Gastroesophageal sphincter (tissue), 4 donors: ENCODE data around the gene CCDC3. TPM values are rescaled to one million over a fixed set of nuclear protein-coding genes. Genes with fewer than 3 reads are reported as not detected.

Experiments used
- ATAC-seq: fragments of 150-250 bp; one replicate; pipeline ENCODE4 v1.9.1; 2016; ENCODE audit warnings: mild to moderate bottlenecking, moderate library complexity
- H3K27ac ChIP-seq, 4 donors: fragments of 200-600 bp; sonication (generic) in 3 of 4; 1 replicate in 3 of 4; 2 replicates in 1 of 4; pipeline ENCODE4 v1.5.1; 2016 to 2019
- H3K27me3 ChIP-seq: fragments of 200-600 bp; sonication (generic); one replicate; pipeline ENCODE4 v1.5.1; 2019
- H3K36me3 ChIP-seq, 2 donors: fragments of 200-600 bp; sonication (generic); one replicate each; pipeline ENCODE4 v1.5.1; 2019; ENCODE audit warnings: control low read depth in 1 of 2
- H3K4me1 ChIP-seq, 3 donors: fragments of 200-600 bp; sonication (generic); 1 replicate in 2 of 3; 2 replicates in 1 of 3; pipeline ENCODE4 v1.5.1; 2016 to 2019; ENCODE audit warnings: control low read depth in 2 of 3
- H3K4me3 ChIP-seq, 2 donors: fragments of 200-600 bp; sonication (generic); one replicate each; pipeline ENCODE4 v1.5.1; 2019; ENCODE audit warnings: mild to moderate bottlenecking in 1 of 2, moderate library complexity in 1 of 2
- H3K9me3 ChIP-seq, 3 donors: fragments of 200-600 bp; sonication (generic); one replicate each; pipeline ENCODE4 v1.5.1; 2017 to 2019; ENCODE audit warnings: control low read depth in 2 of 3
- EP300 ChIP-seq: sonication (generic); formaldehyde crosslinking; IDR thresholded peaks from one replicate; pipeline ENCODE4 v1.6.1; 2017; ENCODE audit warnings: antibody characterized with exemption, mild to moderate bottlenecking
- POLR2A ChIP-seq, 2 donors: fragments of 450-650 bp; IDR thresholded peaks; one replicate each; pipeline ENCODE4 v1.6.1; 2017; ENCODE audit warnings: antibody characterized with exemption in 2 of 2, mild to moderate bottlenecking in 2 of 2, moderate library complexity in 1 of 2
- POLR2AphosphoS5 ChIP-seq: sonication (generic); formaldehyde crosslinking; IDR thresholded peaks from one replicate; pipeline ENCODE4 v1.6.1; 2017; ENCODE audit warnings: antibody characterized with exemption
- WGBS, 2 donors: methylation state at CpG; one replicate each; pipeline ENCODE4 v1.1.5; 2018; ENCODE audit warnings: low coverage in 1 of 2; 5-methylcytosine and 5-hydroxymethylcytosine counted together
- total RNA-seq, 4 donors: library from RNA; depleted of rRNA; stranded (reverse); fragments of >200 nt; gene quantifications; one replicate each; pipeline ENCODE4 v1.1.0, GENCODE V29; 2016
- TF ChIP-seq, protein P1 (sequence below), 4 experiments: fragments of 200-600 bp in 2 of 4; fragments of 450-650 bp in 2 of 4; sonication (generic) in 1 of 4; IDR thresholded peaks; one replicate each; pipeline ENCODE4 v1.5.1; 2017 to 2019; ENCODE audit warnings: antibody characterized with exemption in 4 of 4, mild to moderate bottlenecking in 2 of 4, moderate library complexity in 2 of 4

The CCDC3 gene
- total RNA-seq, 4 donors from 2014 or later, result 12.2 to 66.1 (median 16.0) TPM

DNA sequence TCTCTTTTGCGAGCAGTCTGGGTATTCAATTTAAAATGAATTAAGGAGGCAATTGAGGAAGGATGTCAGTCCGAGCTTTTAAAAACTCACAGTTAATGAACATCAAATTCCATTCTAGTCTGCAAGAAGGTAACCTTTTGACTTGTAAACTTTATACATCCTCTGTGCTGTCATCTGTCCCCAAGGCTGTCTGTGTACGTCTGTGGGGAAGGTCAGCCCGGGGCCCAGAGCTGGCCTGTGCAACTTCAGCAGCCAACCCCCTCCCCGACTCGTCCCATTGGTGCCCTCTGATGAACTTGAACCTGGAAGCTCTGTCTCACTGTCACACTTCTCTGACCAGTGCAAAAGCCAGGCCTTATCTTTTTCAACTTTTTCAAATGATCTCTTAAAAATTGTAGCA, 80.3 kb downstream of the CCDC3 start:
- Histone ChIP-seq H3K27me3 (no peaks in the 10 kb centered on the region), H3K36me3 (no peaks in the 10 kb centered on the region), H3K4me3 (no peak overlapping the region), H3K27ac (no peak overlapping the region), H3K4me1 (no peaks in the 10 kb centered on the region), H3K9me3 (peaks cover 0 to 4% (median 0%) of the 10 kb centered on the region in 3 donors)
- TF ChIP-seq, protein P1, sequence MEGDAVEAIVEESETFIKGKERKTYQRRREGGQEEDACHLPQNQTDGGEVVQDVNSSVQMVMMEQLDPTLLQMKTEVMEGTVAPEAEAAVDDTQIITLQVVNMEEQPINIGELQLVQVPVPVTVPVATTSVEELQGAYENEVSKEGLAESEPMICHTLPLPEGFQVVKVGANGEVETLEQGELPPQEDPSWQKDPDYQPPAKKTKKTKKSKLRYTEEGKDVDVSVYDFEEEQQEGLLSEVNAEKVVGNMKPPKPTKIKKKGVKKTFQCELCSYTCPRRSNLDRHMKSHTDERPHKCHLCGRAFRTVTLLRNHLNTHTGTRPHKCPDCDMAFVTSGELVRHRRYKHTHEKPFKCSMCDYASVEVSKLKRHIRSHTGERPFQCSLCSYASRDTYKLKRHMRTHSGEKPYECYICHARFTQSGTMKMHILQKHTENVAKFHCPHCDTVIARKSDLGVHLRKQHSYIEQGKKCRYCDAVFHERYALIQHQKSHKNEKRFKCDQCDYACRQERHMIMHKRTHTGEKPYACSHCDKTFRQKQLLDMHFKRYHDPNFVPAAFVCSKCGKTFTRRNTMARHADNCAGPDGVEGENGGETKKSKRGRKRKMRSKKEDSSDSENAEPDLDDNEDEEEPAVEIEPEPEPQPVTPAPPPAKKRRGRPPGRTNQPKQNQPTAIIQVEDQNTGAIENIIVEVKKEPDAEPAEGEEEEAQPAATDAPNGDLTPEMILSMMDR (IDR thresholded peaks at IDR 0.05), result no peak
- ATAC-seq, result no peak
- 40 to 61% methylated on average over 3 to 5 of the region's 6 CpGs for WGBS, 2 donors

DNA sequence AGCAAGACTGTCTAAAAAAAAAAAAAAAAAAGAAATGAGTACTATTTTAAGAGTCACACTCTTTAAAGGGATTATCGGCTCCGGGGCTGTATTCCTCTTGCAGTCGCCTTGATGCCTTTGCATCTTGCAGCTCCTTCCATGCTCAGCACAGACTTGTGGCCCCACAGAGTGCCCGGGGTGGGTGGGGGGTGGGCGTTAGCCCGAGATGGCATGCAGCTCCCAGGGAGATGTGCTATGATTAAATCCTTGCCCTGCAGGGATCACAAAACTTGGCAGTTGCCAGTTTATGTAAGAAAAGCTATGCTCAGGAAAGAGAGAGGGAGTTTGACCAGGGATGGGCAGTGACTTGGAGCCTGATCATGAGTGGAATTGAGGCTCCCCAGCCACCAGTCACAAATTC, 81.9 kb downstream of the CCDC3 start:
- Histone ChIP-seq H3K4me1 (no peaks in the 10 kb centered on the region), H3K27me3 (no peaks in the 10 kb centered on the region), H3K4me3 (no peak overlapping the region), H3K27ac (no peak overlapping the region), H3K36me3 (no peaks in the 10 kb centered on the region), H3K9me3 (no peaks in the 10 kb centered on the region)
- TF ChIP-seq POLR2AphosphoS5 (no peak), EP300 (no peak), POLR2A (IDR thresholded peaks at IDR 0.05) (no peak)
- TF ChIP-seq, protein P1 (IDR thresholded peaks at IDR 0.05), result no peak
- no peak for ATAC-seq
- 14% methylated on average over 3 of the region's 6 CpGs; no CpG with 5 or more reads in 1 of the 2 donors for WGBS, 2 donors

DNA sequence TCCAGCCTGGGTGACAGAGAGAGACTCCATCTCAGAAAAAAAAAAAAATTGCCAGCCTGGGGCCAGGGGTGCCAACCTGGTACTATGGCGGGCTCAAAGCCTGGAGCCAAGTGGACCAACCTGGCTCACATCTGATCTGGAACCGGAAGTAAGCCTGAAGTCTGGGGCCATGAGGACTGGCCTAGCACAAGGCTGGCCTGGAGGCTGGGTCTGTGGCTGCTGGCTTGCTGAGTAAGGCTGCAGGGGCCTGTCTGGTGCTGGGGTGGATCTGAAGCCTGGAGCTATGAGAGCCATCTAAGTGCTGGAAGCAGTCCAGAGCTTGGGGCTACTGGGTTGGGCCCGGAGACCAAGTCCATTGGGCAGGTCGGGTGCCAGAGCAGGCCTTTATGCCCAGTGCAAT, 84.9 kb downstream of the CCDC3 start:
- no peaks in the 10 kb centered on the region for H3K4me1 ChIP-seq
- 60% methylated on average over 1 of the region's 4 CpGs; no CpG with 5 or more reads in 1 of the 2 donors for WGBS, 2 donors
- H3K27me3 ChIP-seq, result no peaks in the 10 kb centered on the region
- TF ChIP-seq, protein P1 (IDR thresholded peaks at IDR 0.05), result no peak
- TF ChIP-seq POLR2A (IDR thresholded peaks at IDR 0.05) (no peak), POLR2AphosphoS5 (no peak), EP300 (no peak)
- no peak overlapping the region for H3K27ac ChIP-seq
- no peaks in the 10 kb centered on the region for H3K36me3 ChIP-seq
- H3K9me3 ChIP-seq, result no peaks in the 10 kb centered on the region
- ATAC-seq, result no peak
- no peak overlapping the region for H3K4me3 ChIP-seq

DNA sequence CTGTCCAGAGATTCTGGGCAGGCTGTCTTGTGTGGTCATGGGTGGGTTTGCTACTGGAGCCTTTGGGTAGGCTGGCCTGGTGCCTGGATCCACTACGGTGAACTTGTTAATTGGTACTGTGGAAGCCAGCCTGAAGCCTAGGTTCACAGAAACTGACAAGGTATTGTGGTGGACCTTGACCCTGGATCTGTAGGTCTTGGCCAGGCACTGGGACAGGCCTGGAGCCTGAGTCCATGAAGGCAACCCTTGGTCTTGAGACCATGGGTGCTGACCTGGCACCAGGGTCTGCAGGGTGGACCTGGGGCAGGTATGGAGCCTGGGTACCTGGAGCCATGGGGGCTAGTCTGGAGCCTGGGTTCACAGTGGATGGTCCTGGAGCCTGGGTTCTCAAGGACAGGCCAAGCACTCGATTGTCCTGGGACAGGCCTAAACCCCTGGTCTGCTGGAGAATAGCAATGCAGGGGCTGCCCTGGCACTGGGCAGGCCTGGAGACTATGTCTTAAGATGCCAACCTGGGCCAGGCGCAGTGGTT, 85.8 kb downstream of the CCDC3 start:
- Histone ChIP-seq H3K9me3 (no peaks in the 10 kb centered on the region), H3K27ac (no peak overlapping the region), H3K36me3 (no peaks in the 10 kb centered on the region), H3K4me3 (no peak overlapping the region), H3K4me1 (no peaks in the 10 kb centered on the region), H3K27me3 (no peaks in the 10 kb centered on the region)
- ATAC-seq, result no peak
- WGBS, 2 donors, result no CpG with 5 or more reads among the region's 3 CpGs
- TF ChIP-seq POLR2A (IDR thresholded peaks at IDR 0.05) (no peak), EP300 (no peak), POLR2AphosphoS5 (no peak)
- TF ChIP-seq, protein P1 (IDR thresholded peaks at IDR 0.05), result no peak

DNA sequence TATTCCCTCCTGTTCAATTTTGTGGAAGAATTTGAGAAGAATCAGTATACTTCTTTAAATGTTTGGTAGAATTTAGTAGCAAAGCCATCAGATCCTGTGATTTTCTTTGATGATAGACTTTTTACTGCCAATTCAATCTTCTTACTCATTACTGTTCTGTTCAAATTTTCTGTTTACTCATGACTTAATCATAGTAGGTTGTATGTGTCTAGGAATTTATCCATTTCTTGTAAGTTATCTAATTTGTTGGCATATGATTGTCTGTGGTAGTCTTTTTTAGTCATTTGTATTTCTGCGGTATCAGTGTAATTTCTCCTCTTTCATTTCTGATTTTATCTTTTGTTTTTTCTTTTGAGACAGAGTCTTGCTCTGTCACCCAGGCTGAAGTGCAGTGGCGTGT, 87.4 kb downstream of the CCDC3 start:
- Histone ChIP-seq H3K4me3 (no peak overlapping the region), H3K9me3 (no peaks in the 10 kb centered on the region), H3K27ac (no peak overlapping the region), H3K36me3 (no peaks in the 10 kb centered on the region), H3K4me1 (peaks cover 0 to 14% (median 0%) of the 10 kb centered on the region in 3 donors), H3K27me3 (no peaks in the 10 kb centered on the region)
- 75 to 89% methylated on average over 1 to 2 of the region's 2 CpGs for WGBS, 2 donors
- TF ChIP-seq POLR2A (IDR thresholded peaks at IDR 0.05) (no peak), EP300 (no peak), POLR2AphosphoS5 (no peak)
- TF ChIP-seq, protein P1 (IDR thresholded peaks at IDR 0.05), result no peak
- ATAC-seq, result no peak
